OCI-LY3 (cell line): ENCODE data around the gene PPP1R1B.

Source experiments
- H2AFZ ChIP-seq: fragments of 200-600, 300-600 bp; shearing (Covaris generic); 2 replicates; pipeline ENCODE4 v1.6.0; 2014; ENCODE audit warnings: antibody characterized with exemption, low read depth, low read length
- H3K27ac ChIP-seq: fragments of 200-600, 300-600 bp; sonication (generic); 2 replicates; pipeline ENCODE4 v1.5.1; 2014; ENCODE audit warnings: mild to moderate bottlenecking, low read length, moderate library complexity, mixed read lengths
- H3K27me3 ChIP-seq: fragments of 200-600, 300-600 bp; sonication (generic); 2 replicates; pipeline ENCODE4 v1.6.1; 2014; ENCODE audit warnings: low read depth, low read length, mixed read lengths
- H3K36me3 ChIP-seq: fragments of 200-600, 300-600 bp; sonication (generic); replicated peaks from 2 replicates; pipeline ENCODE3; 2014; ENCODE audit warnings: low read depth, low read length, mixed read lengths
- H3K4me1 ChIP-seq: fragments of 300-600, 200-600 bp; sonication (generic); 2 replicates; pipeline ENCODE4 v1.6.1; 2014; ENCODE audit warnings: low read length, mixed read lengths
- H3K4me2 ChIP-seq: fragments of 200-600, 300-600 bp; sonication (generic); 2 replicates; pipeline ENCODE4 v1.6.1; 2014; ENCODE audit warnings: low read length, mixed read lengths
- H3K4me3 ChIP-seq: fragments of 300-600, 200-600 bp; sonication (generic); 2 replicates; pipeline ENCODE4 v1.5.1; 2014; ENCODE audit warnings: antibody characterized with exemption, mild to moderate bottlenecking, low read length, moderate library complexity
- H3K79me2 ChIP-seq: fragments of 300-600, 200-600 bp; shearing (Covaris generic); 2 replicates; pipeline ENCODE4 v1.6.1; 2014; ENCODE audit warnings: mild to moderate bottlenecking, low read length, mixed read lengths
- H3K9ac ChIP-seq: fragments of 300-600, 200-600 bp; shearing (Covaris generic); 2 replicates; pipeline ENCODE4 v1.6.0; 2014; ENCODE audit warnings: mild to moderate bottlenecking, low read length, moderate library complexity
- H3K9me3 ChIP-seq: fragments of 200-600, 300-600 bp; shearing (Covaris generic); 2 replicates; pipeline ENCODE4 v1.6.1; 2014; ENCODE audit warnings: low read length, mixed read lengths; ENCODE audit not compliant: insufficient read depth
- H4K20me1 ChIP-seq: fragments of 200-600, 300-600 bp; sonication (generic); 2 replicates; pipeline ENCODE4 v1.6.1; 2016; ENCODE audit warnings: low read length, mixed read lengths; ENCODE audit not compliant: insufficient read depth
- EZH2phosphoT487 ChIP-seq: fragments of 200-600 bp; shearing (Covaris generic); IDR thresholded peaks from 2 replicates; pipeline ENCODE4 v1.6.1; 2018; ENCODE audit warnings: antibody characterized with exemption, mixed run types, low read depth
- TF ChIP-seq, protein P1 (sequence below): fragments of 200-600, 300-600 bp; sonication (generic); IDR thresholded peaks from 2 replicates; pipeline ENCODE4 v1.5.1; 2014; ENCODE audit warnings: antibody characterized with exemption, low read length, low read depth

PPP1R1B gene

DNA sequence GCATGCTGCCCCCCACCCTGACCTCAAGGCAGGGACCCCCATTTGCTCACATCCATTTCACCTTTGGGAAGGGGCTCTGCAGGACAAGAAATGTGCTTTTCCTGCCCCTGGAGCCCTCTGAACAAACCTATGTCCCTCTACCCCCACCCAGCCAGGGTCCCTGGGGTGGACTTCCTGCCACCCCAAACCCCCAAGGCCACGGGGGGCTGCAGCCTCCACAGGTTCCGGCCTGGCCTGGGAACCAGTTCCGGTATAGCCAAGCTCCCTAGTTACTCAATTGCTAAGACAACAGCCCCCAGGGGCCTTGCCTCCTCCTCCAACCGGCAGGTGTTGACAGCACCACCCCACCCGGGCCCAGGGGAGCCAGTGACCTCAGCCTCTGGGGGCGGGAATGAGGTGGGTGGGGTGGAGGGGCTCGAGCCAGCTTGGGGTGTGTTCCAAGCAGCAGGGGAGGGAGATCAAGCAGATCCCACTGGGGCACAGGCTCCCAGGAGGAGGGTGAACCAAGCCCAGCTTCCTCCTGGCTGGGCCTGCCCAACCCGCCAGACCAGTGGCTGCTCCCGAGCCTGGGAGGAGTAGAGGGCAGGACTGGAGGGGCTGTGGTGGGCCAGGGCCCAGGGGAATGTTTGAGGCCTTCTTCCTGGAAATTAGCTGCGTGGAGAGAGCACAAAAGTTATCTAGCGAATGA is 48.1 kb downstream of the PPP1R1B start:
- H3K4me3 ChIP-seq, result no peak overlapping the region
- H3K9ac ChIP-seq, result no peak overlapping the region
- TF ChIP-seq, protein P1, sequence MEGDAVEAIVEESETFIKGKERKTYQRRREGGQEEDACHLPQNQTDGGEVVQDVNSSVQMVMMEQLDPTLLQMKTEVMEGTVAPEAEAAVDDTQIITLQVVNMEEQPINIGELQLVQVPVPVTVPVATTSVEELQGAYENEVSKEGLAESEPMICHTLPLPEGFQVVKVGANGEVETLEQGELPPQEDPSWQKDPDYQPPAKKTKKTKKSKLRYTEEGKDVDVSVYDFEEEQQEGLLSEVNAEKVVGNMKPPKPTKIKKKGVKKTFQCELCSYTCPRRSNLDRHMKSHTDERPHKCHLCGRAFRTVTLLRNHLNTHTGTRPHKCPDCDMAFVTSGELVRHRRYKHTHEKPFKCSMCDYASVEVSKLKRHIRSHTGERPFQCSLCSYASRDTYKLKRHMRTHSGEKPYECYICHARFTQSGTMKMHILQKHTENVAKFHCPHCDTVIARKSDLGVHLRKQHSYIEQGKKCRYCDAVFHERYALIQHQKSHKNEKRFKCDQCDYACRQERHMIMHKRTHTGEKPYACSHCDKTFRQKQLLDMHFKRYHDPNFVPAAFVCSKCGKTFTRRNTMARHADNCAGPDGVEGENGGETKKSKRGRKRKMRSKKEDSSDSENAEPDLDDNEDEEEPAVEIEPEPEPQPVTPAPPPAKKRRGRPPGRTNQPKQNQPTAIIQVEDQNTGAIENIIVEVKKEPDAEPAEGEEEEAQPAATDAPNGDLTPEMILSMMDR, result no peak
- no peak for TF ChIP-seq EZH2phosphoT487

DNA sequence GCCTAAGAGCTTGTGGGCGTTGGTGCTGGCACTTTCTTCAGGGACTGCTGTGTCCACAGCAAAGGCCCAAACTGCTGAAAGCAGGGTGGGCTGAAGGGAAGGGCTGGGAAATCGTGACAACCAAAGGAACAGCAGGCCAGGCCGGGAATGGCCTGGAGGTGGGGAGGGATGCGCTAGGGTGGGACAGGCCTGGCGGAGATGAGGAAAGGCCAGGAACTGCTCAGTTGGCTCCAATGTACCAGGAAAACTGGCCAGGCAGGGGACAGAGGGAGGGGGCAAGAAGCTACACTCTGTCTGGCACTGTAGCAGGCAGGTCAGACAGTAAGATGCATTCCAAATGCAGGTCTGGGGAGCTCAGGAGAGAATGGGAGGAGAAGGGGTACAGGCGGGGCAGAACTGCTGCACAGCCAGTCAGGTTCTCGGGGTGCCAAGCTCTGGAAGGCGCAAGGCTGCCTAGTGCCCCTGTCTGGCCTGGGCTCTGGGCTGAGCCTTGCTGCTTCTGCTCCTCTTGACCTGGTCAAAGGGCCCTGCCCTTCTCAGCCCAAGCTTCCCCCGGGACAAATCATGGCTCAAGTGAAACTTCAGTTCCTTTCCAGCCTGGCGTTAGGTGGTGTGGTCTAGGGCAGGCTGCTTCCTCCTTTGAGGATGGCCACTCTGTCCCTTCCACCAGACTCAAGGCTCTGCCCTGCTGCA is 48.8 kb downstream of the PPP1R1B start:
- no peak overlapping the region for H3K4me3 ChIP-seq
- no peaks in the 10 kb centered on the region for H3K36me3 ChIP-seq
- H3K79me2 ChIP-seq, result no peaks in the 10 kb centered on the region
- H4K20me1 ChIP-seq, result no peaks in the 10 kb centered on the region
- H3K4me1 ChIP-seq, result peaks cover 15% of the 10 kb centered on the region
- no peak overlapping the region for H3K27ac ChIP-seq
- H3K27me3 ChIP-seq, result no peaks in the 10 kb centered on the region
- no peak overlapping the region for H3K9ac ChIP-seq
- no peak overlapping the region for H3K4me2 ChIP-seq
- H2AFZ ChIP-seq, result no peak overlapping the region
- H3K9me3 ChIP-seq, result no peaks in the 10 kb centered on the region
- TF ChIP-seq EZH2phosphoT487, result no peak
- TF ChIP-seq, protein P1, result no peak

More for the DNA sequence above, 48.1 kb downstream of the PPP1R1B start:
- H3K27me3 ChIP-seq, result no peaks in the 10 kb centered on the region
- no peaks in the 10 kb centered on the region for H3K9me3 ChIP-seq
- H4K20me1 ChIP-seq, result no peaks in the 10 kb centered on the region
- H3K4me1 ChIP-seq, result peaks cover 15% of the 10 kb centered on the region
- no peaks in the 10 kb centered on the region for H3K79me2 ChIP-seq
- H3K4me2 ChIP-seq, result no peak overlapping the region
- H2AFZ ChIP-seq, result no peak overlapping the region
- H3K27ac ChIP-seq, result no peak overlapping the region
- H3K36me3 ChIP-seq, result no peaks in the 10 kb centered on the region

DNA sequence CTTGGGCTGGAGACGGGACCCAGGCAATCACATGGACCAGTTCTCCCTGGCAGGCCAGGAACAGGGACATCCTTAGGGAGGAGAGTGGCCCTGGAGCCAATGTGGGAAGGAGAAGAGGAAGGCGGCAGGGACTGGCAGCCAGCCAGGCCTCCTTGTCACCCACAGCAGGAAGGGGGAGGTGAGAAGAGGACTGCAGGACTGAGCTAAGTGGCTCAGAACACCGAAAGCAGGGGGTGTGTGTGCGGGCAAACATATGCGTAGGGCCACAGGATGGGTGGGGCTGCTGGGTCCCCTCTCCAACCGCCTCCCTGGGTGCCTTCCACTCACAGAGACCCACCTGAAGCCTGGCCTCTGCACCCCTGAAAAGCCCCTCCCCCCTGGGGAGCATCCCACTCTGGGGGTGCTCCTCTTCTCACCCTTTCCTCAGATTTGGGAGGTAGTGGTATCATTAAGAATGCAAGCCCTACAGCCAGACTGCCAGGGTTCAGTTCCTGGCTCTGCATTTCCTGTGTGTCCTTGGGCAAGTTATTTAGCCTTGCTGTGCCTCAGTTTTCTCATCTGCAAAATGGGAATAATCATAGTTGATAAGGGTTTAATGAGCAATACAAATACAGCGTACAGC is 49.6 kb downstream of the PPP1R1B start:
- no peaks in the 10 kb centered on the region for H3K27me3 ChIP-seq
- peaks cover 18% of the 10 kb centered on the region for H3K4me1 ChIP-seq
- no peak overlapping the region for H3K9ac ChIP-seq
- no peak overlapping the region for H2AFZ ChIP-seq
- no peak overlapping the region for H3K4me2 ChIP-seq
- TF ChIP-seq, protein P1, result no peak
- no peak for TF ChIP-seq EZH2phosphoT487
- no peaks in the 10 kb centered on the region for H4K20me1 ChIP-seq
- H3K4me3 ChIP-seq, result no peak overlapping the region
- no peaks in the 10 kb centered on the region for H3K9me3 ChIP-seq
- H3K79me2 ChIP-seq, result no peaks in the 10 kb centered on the region
- H3K27ac ChIP-seq, result no peak overlapping the region
- no peaks in the 10 kb centered on the region for H3K36me3 ChIP-seq

DNA sequence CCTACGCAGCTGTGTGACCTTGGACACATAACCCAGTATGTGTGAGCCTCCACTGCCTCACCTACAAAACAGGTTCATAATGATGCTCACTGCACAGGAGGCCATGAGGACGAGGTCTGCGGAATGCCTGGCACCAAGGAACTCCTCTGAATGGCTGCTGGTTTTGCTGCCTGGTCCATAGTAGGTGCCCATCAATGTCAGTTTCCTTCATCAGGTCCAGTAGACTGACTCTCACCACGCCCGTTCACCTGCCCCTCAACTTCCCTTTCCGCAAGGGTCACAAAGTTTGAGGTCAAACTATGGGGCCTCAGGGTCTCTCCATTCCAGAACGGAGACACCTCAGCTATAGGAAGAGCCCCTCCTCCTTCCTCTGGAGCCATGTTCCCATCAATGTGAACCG is 50.3 kb downstream of the PPP1R1B start:
- Histone ChIP-seq H4K20me1 (no peaks in the 10 kb centered on the region), H3K27me3 (no peaks in the 10 kb centered on the region), H3K4me3 (no peak overlapping the region), H3K9me3 (no peaks in the 10 kb centered on the region), H3K9ac (no peak overlapping the region), H3K27ac (no peak overlapping the region), H3K79me2 (no peaks in the 10 kb centered on the region), H2AFZ (no peak overlapping the region), H3K4me1 (peaks cover 13% of the 10 kb centered on the region), H3K36me3 (no peaks in the 10 kb centered on the region), H3K4me2 (no peak overlapping the region)
- TF ChIP-seq, protein P1, result no peak
- TF ChIP-seq EZH2phosphoT487, result no peak
